K562 (cell line): Measurements from ENCODE around the gene CACNA1C. TPM values are rescaled to one million over a fixed set of nuclear protein-coding genes. Genes with fewer than 3 reads are reported as not detected.

Experiments used
- ATAC-seq: fragments of 200-7000 bp; cut with Tn5 transposase; 3 replicates; pipeline ENCODE4 v1.9.1; 2020; ENCODE audit warnings: moderate library complexity
- BruUV-seq: library from RNA; stranded (reverse); fragments of 400-500 nt; replicated peaks from 2 replicates; lab custom pipeline; 2021; lab: Mats Ljungman, UMichigan
- CTCF ChIA-PET: fragments of 300-600 bp; formaldehyde crosslinking; extraction: SDS; loops from one replicate; lab custom pipeline; 2021; ENCODE audit warnings: low intra/inter-chr PET ratio; lab: Yijun Ruan, JAX
- POLR2A ChIA-PET: fragments of 300-600, 350-650 bp; sonication (Branson Sonifier 250); formaldehyde crosslinking; extraction: SDS; loops from one replicate; lab custom pipeline; 2021; ENCODE audit warnings: antibody characterized with exemption, inconsistent platforms; lab: Yijun Ruan, JAX
- DNase-seq, 4 experiments: peaks; one replicate each; pipeline versions ENCODE4 v3.0.0 to v3.0.0-alpha.2; 2011 to 2018; ENCODE audit warnings: low spot score in 3 of 4, mixed read lengths in 3 of 4; ENCODE audit errors: extremely low read depth in 1 of 4
- FAIRE-seq: peaks from 2 replicates; lab custom pipeline; 2011; peaks lifted over from hg19 to GRCh38; lab: Jason Lieb, UNC
- H2AFZ ChIP-seq: 2 replicates; pipeline ENCODE4 v1.6.0; 2011; ENCODE audit warnings: low read depth, low read length, control low read depth, inconsistent platforms
- H3K27ac ChIP-seq: fragments of 200-600 bp; 3 replicates; pipeline ENCODE4 v1.8.0; 2011; ENCODE audit warnings: low read depth, mild to moderate bottlenecking, control low read depth, inconsistent platforms, low read length, moderate library complexity, mixed read lengths; ENCODE audit errors: extremely low read depth
- H3K27me3 ChIP-seq, 2 experiments: fragments of 300-600 bp in 1 of 2; 2 replicates in 1 of 2; 3 replicates in 1 of 2; pipeline versions ENCODE4 v1.6.0 to v1.8.0; 2011; ENCODE audit warnings: inconsistent platforms in 2 of 2, low read length in 2 of 2, mild to moderate bottlenecking in 1 of 2, mixed read lengths in 1 of 2, moderate library complexity in 1 of 2; ENCODE audit not compliant: control insufficient read depth in 2 of 2, insufficient read depth in 2 of 2
- H3K36me3 ChIP-seq: fragments of 300-600 bp; 3 replicates; pipeline ENCODE4 v1.8.0; 2011; ENCODE audit warnings: mild to moderate bottlenecking, low read length, inconsistent platforms; ENCODE audit not compliant: control insufficient read depth, insufficient read depth
- H3K4me1 ChIP-seq, 2 experiments: fragments of 200-600 bp in 1 of 2; replicated peaks in 1 of 2; 2 replicates in 1 of 2; 3 replicates in 1 of 2; pipeline versions ENCODE4 v1.5.1 to v1.8.0; 2011; ENCODE audit warnings: inconsistent platforms in 2 of 2, low read length in 2 of 2, mild to moderate bottlenecking in 1 of 2, mixed read lengths in 1 of 2, moderate library complexity in 1 of 2; ENCODE audit not compliant: control insufficient read depth in 2 of 2, insufficient read depth in 2 of 2
- H3K4me2 ChIP-seq: 2 replicates; pipeline ENCODE4 v1.6.1; 2011; ENCODE audit warnings: low read length, control low read depth, inconsistent platforms, mixed read lengths; ENCODE audit not compliant: insufficient read depth
- H3K4me3 ChIP-seq: fragments of 200-600 bp; sonication (generic), shearing (Covaris generic); 2 replicates; pipeline ENCODE4 v1.5.1; 2016; ENCODE audit warnings: control low read depth, inconsistent platforms
- H3K79me2 ChIP-seq: fragments of 200-600 bp; 3 replicates; pipeline ENCODE4 v1.8.0; 2011; ENCODE audit warnings: low read length, inconsistent platforms; ENCODE audit not compliant: control insufficient read depth, insufficient read depth
- H3K9ac ChIP-seq, 2 experiments: 2 replicates each; pipeline versions ENCODE4 v1.6.0 to v1.6.1; 2011; ENCODE audit warnings: low read depth in 2 of 2, low read length in 2 of 2, control low read depth in 1 of 2, inconsistent platforms in 1 of 2, mild to moderate bottlenecking in 1 of 2, mixed read lengths in 1 of 2; ENCODE audit not compliant: insufficient read depth in 1 of 2
- H3K9me1 ChIP-seq: one replicate; pipeline ENCODE4 v1.6.0; 2011; ENCODE audit warnings: inconsistent platforms, mild to moderate bottlenecking, low read length, moderate library complexity; ENCODE audit not compliant: control insufficient read depth, insufficient read depth
- H3K9me3 ChIP-seq: replicated peaks from 2 replicates; pipeline ENCODE4 v1.5.1; 2011; ENCODE audit warnings: low read depth, low read length, inconsistent platforms; ENCODE audit not compliant: control insufficient read depth, insufficient read depth
- H4K20me1 ChIP-seq: replicated peaks from 2 replicates; pipeline ENCODE4 v1.6.1; 2011; ENCODE audit warnings: low read length, inconsistent platforms, mixed read lengths; ENCODE audit not compliant: control insufficient read depth, insufficient read depth
- ARID1B ChIP-seq: fragments of 450-650 bp; IDR thresholded peaks from 2 replicates; pipeline ENCODE4 v1.6.1; 2016; ENCODE audit warnings: antibody characterized with exemption, mild to moderate bottlenecking, inconsistent platforms
- ARID2 ChIP-seq: fragments of 450-650 bp; IDR thresholded peaks from 2 replicates; pipeline ENCODE4 v1.6.1; 2017; ENCODE audit warnings: antibody characterized with exemption, mild to moderate bottlenecking
- BACH1 ChIP-seq: fragments of 200-800 bp; sonication (Bioruptor generic); IDR thresholded peaks from 2 replicates; pipeline ENCODE4 v1.6.1; 2016; ENCODE audit warnings: missing genetic modification characterization, missing compliant biosample characterization
- CREM ChIP-seq: IDR thresholded peaks from 2 replicates; pipeline ENCODE4 v1.6.1; 2014; ENCODE audit warnings: antibody characterized with exemption, low read depth
- HDGF ChIP-seq: fragments of 450-650 bp; IDR thresholded peaks from 2 replicates; pipeline ENCODE4 v1.6.1; 2016
- KLF1 ChIP-seq: fragments of 450-650 bp; IDR thresholded peaks from 2 replicates; pipeline ENCODE4 v1.6.1; 2016; ENCODE audit warnings: missing genetic modification characterization, missing compliant biosample characterization
- KLF10 ChIP-seq: fragments of 250-450 bp; sonication (Bioruptor Pico); IDR thresholded peaks from 2 replicates; pipeline ENCODE4 v1.6.1; 2021; ENCODE audit warnings: matching md5 sums
- MYNN ChIP-seq, 2 experiments: sonication (generic); formaldehyde crosslinking in 1 of 2; IDR thresholded peaks; 2 replicates each; pipeline versions ENCODE4 v1.5.0 to v1.6.1; 2016 to 2020; ENCODE audit warnings: antibody characterized with exemption in 1 of 2, missing genetic modification reagents in 1 of 2
- NELFE ChIP-seq: IDR thresholded peaks from 2 replicates; pipeline ENCODE4 v1.6.1; 2011; ENCODE audit warnings: mild to moderate bottlenecking; ENCODE audit not compliant: insufficient read depth, insufficient read length
- NR2C2 ChIP-seq, 2 experiments: fragments of 200-800 bp in 1 of 2; sonication (Bioruptor generic) in 1 of 2; sonication (generic) in 1 of 2; formaldehyde crosslinking in 1 of 2; IDR thresholded peaks; 2 replicates each; pipeline versions ENCODE4 v1.6.1 to v1.8.0; 2016 to 2022; ENCODE audit warnings: mild to moderate bottlenecking in 1 of 2, missing compliant biosample characterization in 1 of 2, missing genetic modification characterization in 1 of 2, missing genetic modification reagents in 1 of 2
- PTBP1 ChIP-seq: fragments of 200-400 bp; formaldehyde crosslinking; IDR thresholded peaks from 2 replicates; pipeline ENCODE4 v1.6.1; 2017; ENCODE audit warnings: low read depth, low read length
- RBM15 ChIP-seq: fragments of 200-400 bp; formaldehyde crosslinking; IDR thresholded peaks from 2 replicates; pipeline ENCODE4 v1.6.1; 2018; ENCODE audit warnings: mild to moderate bottlenecking, low read length, moderate library complexity; ENCODE audit not compliant: insufficient read depth
- SAP30 ChIP-seq: fragments of 200-600 bp; sonication (generic); IDR thresholded peaks from 2 replicates; pipeline ENCODE4 v1.6.1; 2012; ENCODE audit warnings: borderline replicate concordance, low read depth, mild to moderate bottlenecking, moderate library complexity, low read length, control low read depth, inconsistent platforms; ENCODE audit not compliant: insufficient read depth, poor library complexity, severe bottlenecking
- SPI1 ChIP-seq: IDR thresholded peaks from 2 replicates; pipeline ENCODE4 v1.6.1; 2011; ENCODE audit warnings: low read depth, low read length, control low read depth, borderline replicate concordance
- TBL1XR1 ChIP-seq, 2 experiments: IDR thresholded peaks; 2 replicates each; pipeline ENCODE4 v1.6.1; 2012; ENCODE audit warnings: improper control_type of control experiment in 2 of 2, low read length in 2 of 2, mild to moderate bottlenecking in 1 of 2
- ZFP30 ChIP-seq: fragments of 250-450 bp; sonication (Bioruptor Pico); IDR thresholded peaks from 2 replicates; pipeline ENCODE4 v1.8.0; 2022; ENCODE audit warnings: moderate library complexity, mild to moderate bottlenecking, inconsistent platforms, borderline replicate concordance
- WGBS: fragments of 100-300 bp; shearing (Covaris generic); methylation state at CpG from one replicate; pipeline ENCODE4 v1.1.6; 2016; ENCODE audit warnings: low coverage, mixed read lengths; ENCODE audit not compliant: insufficient coverage; ENCODE audit errors: missing lambda C conversion rate; 5-methylcytosine and 5-hydroxymethylcytosine counted together
- in situ Hi-C: fragments of 300-500 bp; cut with MboI; formaldehyde crosslinking; loops from 4 replicates; pipeline ENCODE4 v1.15.0; 2018; ENCODE audit warnings: inconsistent platforms, mixed read lengths
- intact Hi-C: fragments of 100-400 bp; cut with micrococcal nuclease; formaldehyde crosslinking; loops from 2 replicates; pipeline ENCODE4 v1.14.2; 2022
- polyA plus RNA-seq, 8 experiments: library from polyadenylated mRNA; depleted of rRNA in 4 of 8; stranded (reverse) in 5 of 8; unstranded in 3 of 8; fragments of >200 nt; fragmentation: Nextera tagmentation in 2 of 8; fragmentation: Illumina TruSeq in 1 of 8; extraction: Ambion mirVana in 2 of 8; extraction: Trizol in 1 of 8; gene quantifications; 2 replicates each; pipeline versions ENCODE4 v1.2.1 to v1.2.3, GENCODE V29; 2011 to 2014; ENCODE audit warnings: inconsistent platforms in 1 of 8, missing spikeins in 1 of 8
- total RNA-seq, 7 experiments: library from RNA; depleted of rRNA in 6 of 7; stranded (reverse); fragments of >200 nt in 6 of 7; fragmentation: Illumina TruSeq in 2 of 7; extraction: Trizol in 2 of 7; gene quantifications; 2 replicates each; pipeline versions ENCODE4 v1.2.1 to v1.2.3, GENCODE V29; 2011 to 2021; ENCODE audit warnings: low replicate concordance in 1 of 7
- TF ChIP-seq, protein P1 (sequence below): sonication (generic); formaldehyde crosslinking; IDR thresholded peaks from 2 replicates; pipeline ENCODE4 v1.8.1; 2022; ENCODE audit warnings: missing genetic modification reagents
- TF ChIP-seq, protein P2 (sequence below): fragments of 250-450 bp; sonication (Bioruptor Pico); IDR thresholded peaks from 2 replicates; pipeline ENCODE4 v1.8.0; 2021; ENCODE audit warnings: moderate library complexity, mild to moderate bottlenecking, inconsistent platforms

Gene CACNA1C
- total and polyA plus RNA-seq, 9 of the 15 experiments (the other 6 are each of a cell fraction or from before 2014, with no cell fraction given): not detected

DNA sequence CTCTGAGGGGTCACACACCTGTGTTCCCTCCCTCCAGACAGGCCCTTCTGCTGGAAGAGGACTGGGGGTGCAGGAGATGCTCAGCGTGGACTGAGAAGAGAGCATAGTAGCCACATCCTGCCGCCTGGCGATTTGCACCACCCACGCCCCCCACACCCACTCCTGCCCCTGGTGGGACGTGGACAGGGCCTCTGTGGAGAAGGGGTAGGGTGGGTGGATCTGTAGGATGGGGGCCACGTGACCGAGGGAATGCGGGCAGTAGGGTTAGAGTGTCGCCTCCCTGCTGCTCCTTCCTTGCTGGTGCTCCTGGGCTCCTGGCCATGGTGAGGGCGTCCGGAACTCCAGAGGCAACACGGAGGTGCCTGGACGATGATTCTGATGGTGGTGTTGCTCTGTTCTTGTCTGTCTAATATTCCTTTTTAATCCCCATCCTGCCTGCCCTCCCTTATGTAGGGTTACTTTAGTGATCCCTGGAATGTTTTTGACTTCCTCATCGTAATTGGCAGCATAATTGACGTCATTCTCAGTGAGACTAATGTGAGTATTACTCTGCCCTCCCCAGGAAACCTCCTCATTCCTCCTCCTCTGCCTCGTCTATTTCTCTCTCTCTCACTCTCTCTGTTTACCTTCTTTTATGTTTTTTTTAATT lies 580.5 kb downstream of the CACNA1C start:
- Histone ChIP-seq H3K79me2 (no peaks in the 10 kb centered on the region), H3K9ac (no peak overlapping the region), H3K9me3 (no peaks in the 10 kb centered on the region), H2AFZ (no peak overlapping the region), H3K27me3 (peaks cover 0 to 48% of the 10 kb centered on the region in 2 experiments; a peak in 4 of 5 replicates), H3K9me1 (no peaks in the 10 kb centered on the region), H4K20me1 (no peaks in the 10 kb centered on the region), H3K27ac (no peak overlapping the region), H3K4me3 (no peak overlapping the region), H3K4me1 (0 out of 5 replicates have a peak, but pooled peaks cover 0 to 3% of the 10 kb centered on the region in 2 experiments), H3K36me3 (no peaks in the 10 kb centered on the region), H3K4me2 (no peak overlapping the region)
- POLR2A ChIA-PET: no interaction called here
- DNase-seq: no peak
- intact Hi-C loops (no loop called here), in situ Hi-C loops (no loop called here)
- ATAC-seq: no peak
- CTCF ChIA-PET: no interaction called here
- BruUV-seq: no TSS peak
- no peak for FAIRE-seq
- WGBS: 2% methylated on average over 12 of the region's 16 CpGs
- TF ChIP-seq SPI1 (no peak), HDGF (no peak), KLF10 (CRISPR knock-in tag) (no peak), CREM (no peak), TBL1XR1 (IDR thresholded peaks at IDR 0.05; ENCODE audit: low read length in 2 of 2) (no peak), BACH1 (tag) (no peak), ARID2 (no peak), KLF1 (tag) (no peak), NR2C2 (CRISPR knock-in tag; IDR thresholded peaks at IDR 0.05) (no peak), NR2C2 (tag; IDR thresholded peaks at IDR 0.05) (no peak), ARID1B (no peak), SAP30 (no peak), RBM15 (no peak), NELFE (no peak), MYNN (IDR thresholded peaks at IDR 0.05) (no peak), MYNN (CRISPR knock-in tag; IDR thresholded peaks at IDR 0.05) (no peak), ZFP30 (CRISPR knock-in tag) (no peak), PTBP1 (no peak)
- TF ChIP-seq, protein P1, sequence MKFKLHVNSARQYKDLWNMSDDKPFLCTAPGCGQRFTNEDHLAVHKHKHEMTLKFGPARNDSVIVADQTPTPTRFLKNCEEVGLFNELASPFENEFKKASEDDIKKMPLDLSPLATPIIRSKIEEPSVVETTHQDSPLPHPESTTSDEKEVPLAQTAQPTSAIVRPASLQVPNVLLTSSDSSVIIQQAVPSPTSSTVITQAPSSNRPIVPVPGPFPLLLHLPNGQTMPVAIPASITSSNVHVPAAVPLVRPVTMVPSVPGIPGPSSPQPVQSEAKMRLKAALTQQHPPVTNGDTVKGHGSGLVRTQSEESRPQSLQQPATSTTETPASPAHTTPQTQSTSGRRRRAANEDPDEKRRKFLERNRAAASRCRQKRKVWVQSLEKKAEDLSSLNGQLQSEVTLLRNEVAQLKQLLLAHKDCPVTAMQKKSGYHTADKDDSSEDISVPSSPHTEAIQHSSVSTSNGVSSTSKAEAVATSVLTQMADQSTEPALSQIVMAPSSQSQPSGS: no peak
- TF ChIP-seq, protein P2, sequence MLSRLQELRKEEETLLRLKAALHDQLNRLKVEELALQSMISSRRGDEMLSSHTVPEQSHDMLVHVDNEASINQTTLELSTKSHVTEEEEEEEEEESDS (CRISPR knock-in tag): no peak
